ENCODE measurements around the gene CCDC177.

The CCDC177 gene

GRCh38 chr14:69582829-69583228 is 8.2 kb upstream of the CCDC177 start:
- TF ChIP-seq CTCF (conservative IDR thresholded peaks at IDR 0.05) = no peak

GRCh38 chr14:69582212-69582611 is 7.5 kb upstream of the CCDC177 start:
- no peak for TF ChIP-seq CTCF (conservative IDR thresholded peaks at IDR 0.05)

More at GRCh38 chr14:69582829-69583228, 8.2 kb upstream of the CCDC177 start:
- H3K27ac ChIP-seq = no peak overlapping the region

GRCh38 chr14:69581316-69581935 is 6.8 kb upstream of the CCDC177 start:
- no peak for TF ChIP-seq CTCF (conservative IDR thresholded peaks at IDR 0.05)
- H3K27ac ChIP-seq = no peak overlapping the region

More at GRCh38 chr14:69582212-69582611, 7.5 kb upstream of the CCDC177 start:
- no peak overlapping the region for H3K27ac ChIP-seq

- TF ChIP-seq CTCF (conservative IDR thresholded peaks at IDR 0.05) = peak; percentile 45
- no peak overlapping the region for H3K27ac ChIP-seq
Measured at GRCh38 chr14:69580009-69580577, 5.4 kb upstream of the CCDC177 start.

- no peak overlapping the region for H3K27ac ChIP-seq
- no peak for TF ChIP-seq CTCF (conservative IDR thresholded peaks at IDR 0.05)
Measured at GRCh38 chr14:69579476-69579875, 4.8 kb upstream of the CCDC177 start.

GRCh38 chr14:69574954-69575295 is 254 bp upstream of the CCDC177 start:
- no peak overlapping the region for H3K27ac ChIP-seq
- TF ChIP-seq CTCF (conservative IDR thresholded peaks at IDR 0.05) = peak; percentile 32

GRCh38 chr14:69573831-69574262 is 824 bp downstream of the CCDC177 start:
- peak overlapping the region; percentile 19; the same call in 1 of the 2 replicates for H3K27ac ChIP-seq
- no peak for TF ChIP-seq CTCF (conservative IDR thresholded peaks at IDR 0.05)

All from VCaP (cell line).